GM23338 (cell line): ENCODE data around the gene NLRC3. TPM values are rescaled to one million over a fixed set of nuclear protein-coding genes. Genes with fewer than 3 reads are reported as not detected.

ENCODE experiments used
- ATAC-seq: fragments of 200-7000 bp; cut with Tn5 transposase; 3 replicates; pipeline ENCODE4 v1.9.1; 2020
- DNase-seq: peaks from one replicate; pipeline ENCODE4 v3.0.0-alpha.2; 2015; ENCODE audit warnings: low spot score
- H2AFZ ChIP-seq: fragments of 200-600 bp; sonication (generic); 2 replicates; pipeline ENCODE4 v1.8.0; 2016; ENCODE audit warnings: antibody characterized with exemption, mild to moderate bottlenecking, moderate library complexity
- H3F3A ChIP-seq: fragments of 200-600 bp; sonication (generic); replicated peaks from 2 replicates; pipeline ENCODE4 v1.8.0; 2017; ENCODE audit warnings: antibody characterized with exemption, mixed run types, low read depth
- H3K27ac ChIP-seq: fragments of 200-600 bp; sonication (generic); 2 replicates; pipeline ENCODE4 v1.6.1; 2016; ENCODE audit warnings: low read depth
- H3K27me3 ChIP-seq: fragments of 200-600 bp; sonication (generic); 2 replicates; pipeline ENCODE4 v1.8.0; 2016; ENCODE audit warnings: mild to moderate bottlenecking, mixed run types, moderate library complexity; ENCODE audit not compliant: insufficient read depth
- H3K36me3 ChIP-seq: fragments of 200-600 bp; sonication (generic); 2 replicates; pipeline ENCODE4 v1.8.0; 2016; ENCODE audit warnings: mild to moderate bottlenecking; ENCODE audit not compliant: insufficient read depth
- H3K4me1 ChIP-seq: fragments of 200-600 bp; sonication (generic); 2 replicates; pipeline ENCODE4 v1.8.0; 2016; ENCODE audit warnings: mild to moderate bottlenecking, moderate library complexity; ENCODE audit not compliant: insufficient read depth
- H3K4me2 ChIP-seq: fragments of 200-600 bp; sonication (generic); 2 replicates; pipeline ENCODE4 v1.7.1; 2017; ENCODE audit warnings: mixed run types
- H3K4me3 ChIP-seq: fragments of 200-600 bp; sonication (generic); 2 replicates; pipeline ENCODE4 v1.6.1; 2016; ENCODE audit warnings: mixed run types
- H3K79me2 ChIP-seq: fragments of 200-600 bp; sonication (generic); replicated peaks from 2 replicates; pipeline ENCODE4 v1.8.0; 2017; ENCODE audit warnings: mild to moderate bottlenecking; ENCODE audit not compliant: insufficient read depth
- H3K9me2 ChIP-seq: fragments of 200-600 bp; sonication (generic); 2 replicates; pipeline ENCODE4 v1.8.0; 2017; ENCODE audit not compliant: insufficient read depth
- H4K20me1 ChIP-seq: fragments of 200-600 bp; sonication (generic); replicated peaks from 2 replicates; pipeline ENCODE4 v1.8.0; 2017; ENCODE audit warnings: mild to moderate bottlenecking; ENCODE audit not compliant: insufficient read depth
- H3K27ac Mint-ChIP-seq: 2 replicates; pipeline ENCODE4 v1.8.0; 2020; ENCODE audit warnings: inconsistent platforms, mild to moderate bottlenecking, moderate library complexity, mixed read lengths
- H3K27me3 Mint-ChIP-seq: 3 replicates; pipeline ENCODE4 v1.8.0; 2022; ENCODE audit warnings: low read depth, mild to moderate bottlenecking, moderate library complexity, mixed read lengths, inconsistent platforms; ENCODE audit not compliant: insufficient read depth, poor library complexity
- H3K36me3 Mint-ChIP-seq: 3 replicates; pipeline ENCODE4 v1.8.0; 2021; ENCODE audit warnings: low read depth, mild to moderate bottlenecking, inconsistent platforms, moderate library complexity, mixed read lengths
- H3K4me1 Mint-ChIP-seq: 3 replicates; pipeline ENCODE4 v1.8.0; 2020; ENCODE audit warnings: mild to moderate bottlenecking, inconsistent platforms, mixed read lengths
- H3K4me3 Mint-ChIP-seq: 3 replicates; pipeline ENCODE4 v1.8.0; 2021; ENCODE audit warnings: moderate library complexity, mild to moderate bottlenecking, inconsistent platforms, mixed read lengths
- H3K9me3 Mint-ChIP-seq: 3 replicates; pipeline ENCODE4 v1.8.0; 2020; ENCODE audit warnings: moderate library complexity, mild to moderate bottlenecking, inconsistent platforms, mixed read lengths
- CTCF ChIP-seq, 2 experiments: fragments of 200-600 bp in 1 of 2; sonication (generic) in 1 of 2; conservative IDR thresholded peaks; 2 replicates each; pipeline versions ENCODE4 v1.5.1 to v1.6.1; 2016 to 2017; ENCODE audit warnings: antibody characterized with exemption in 2 of 2, low read depth in 2 of 2, mild to moderate bottlenecking in 2 of 2, moderate library complexity in 1 of 2
- ETS1 ChIP-seq: IDR thresholded peaks from 2 replicates; pipeline ENCODE4 v1.6.1; 2016; ENCODE audit warnings: antibody characterized with exemption
- EZH2phosphoT487 ChIP-seq: fragments of 200-600 bp; sonication (generic); IDR thresholded peaks from one replicate; pipeline ENCODE4 v1.8.1; 2018; ENCODE audit warnings: antibody characterized with exemption; ENCODE audit not compliant: unreplicated experiment
- JUNB ChIP-seq: IDR thresholded peaks from one replicate; pipeline ENCODE4 v1.6.1; 2016; ENCODE audit warnings: antibody characterized with exemption; ENCODE audit not compliant: unreplicated experiment
- NANOG ChIP-seq: IDR thresholded peaks from 2 replicates; pipeline ENCODE4 v1.6.1; 2016; ENCODE audit warnings: antibody characterized with exemption, borderline replicate concordance
- POLR2AphosphoS5 ChIP-seq: IDR thresholded peaks from 2 replicates; pipeline ENCODE4 v1.6.1; 2016; ENCODE audit warnings: antibody characterized with exemption, low read depth
- REST ChIP-seq: IDR thresholded peaks from one replicate; pipeline ENCODE4 v1.6.1; 2018; ENCODE audit warnings: antibody characterized with exemption; ENCODE audit not compliant: unreplicated experiment
- STAT1 ChIP-seq: IDR thresholded peaks from one replicate; pipeline ENCODE4 v1.6.1; 2016; ENCODE audit warnings: antibody characterized with exemption; ENCODE audit not compliant: unreplicated experiment
- ZNF114 ChIP-seq: fragments of 250-450 bp; sonication (Bioruptor Pico); IDR thresholded peaks from 2 replicates; pipeline ENCODE4 v1.5.0; 2020; ENCODE audit warnings: mild to moderate bottlenecking, moderate library complexity
- ZNF331 ChIP-seq: fragments of 250-450 bp; sonication (Bioruptor Pico); IDR thresholded peaks from 2 replicates; pipeline ENCODE4 v1.5.0; 2020; ENCODE audit warnings: low read depth, mild to moderate bottlenecking, moderate library complexity
- polyA plus RNA-seq: library from polyadenylated mRNA; unstranded; fragments of >200 nt; fragmentation: Nextera tagmentation; extraction: Ambion mirVana; gene quantifications from 2 replicates; pipeline ENCODE4 v1.2.1, GENCODE V29; 2016
- total RNA-seq: library from RNA; depleted of rRNA; stranded (reverse); fragments of >200 nt; shearing (Covaris generic); gene quantifications from 2 replicates; pipeline ENCODE4 v1.2.3, GENCODE V29; 2014

Gene NLRC3
- total and polyA plus RNA-seq, 2 experiments from 2014 or later, result 0.11 to 0.49 TPM

- Histone ChIP-seq H3K9me2 (no peaks in the 10 kb centered on the region), H3K4me2 (no peak overlapping the region), H3K27me3 (no peaks in the 10 kb centered on the region), H3K27ac (no peak overlapping the region), H3F3A (no peaks in the 10 kb centered on the region), H3K4me1 (no peaks in the 10 kb centered on the region), H3K4me3 (no peak overlapping the region), H3K36me3 (peaks cover 10% of the 10 kb centered on the region), H4K20me1 (no peaks in the 10 kb centered on the region), H3K79me2 (no peaks in the 10 kb centered on the region), H2AFZ (no peak overlapping the region)
- ATAC-seq (no peak), DNase-seq (no peak)
- H3K27ac Mint-ChIP-seq, result no peak overlapping the region
- H3K27me3 Mint-ChIP-seq, result peaks cover 7% of the 10 kb centered on the region
- H3K4me1 Mint-ChIP-seq, result no peaks in the 10 kb centered on the region
- TF ChIP-seq ZNF114, result no peak
- TF ChIP-seq ZNF331, result no peak
- no peak for TF ChIP-seq NANOG
- no peak for TF ChIP-seq STAT1
- no peak for TF ChIP-seq ETS1
- no peak for TF ChIP-seq JUNB
- no peak for TF ChIP-seq EZH2phosphoT487
- no peak for TF ChIP-seq REST
- no peak for TF ChIP-seq CTCF (conservative IDR thresholded peaks at IDR 0.05; ENCODE audit: low read depth in 2 of 2)
- TF ChIP-seq POLR2AphosphoS5, result no peak
- peaks cover 27% of the 10 kb centered on the region for H3K9me3 Mint-ChIP-seq
- H3K36me3 Mint-ChIP-seq, result peaks cover 51% of the 10 kb centered on the region
- H3K4me3 Mint-ChIP-seq, result no peak overlapping the region
Observed at GRCh38 chr16:3596101-3596861, 19.1 kb upstream of the NLRC3 start.
